SK-N-SH (cell line): ENCODE measurements around the gene EIPR1. TPM values are rescaled to one million over a fixed set of nuclear protein-coding genes. Genes with fewer than 3 reads are reported as not detected.
"Not testable (repeated sequence)": the region's sequence is repeated elsewhere in the genome, so short reads cannot be mapped to it uniquely, and the experiment has no call there.

Experiments
- CTCF ChIA-PET: fragments of 300-600, 350-600 bp; formaldehyde crosslinking; extraction: SDS; loops from one replicate; lab custom pipeline; 2021; lab: Yijun Ruan, JAX
- POLR2A ChIA-PET: fragments of 350-600 bp; sonication (Branson Sonifier 250); formaldehyde crosslinking; extraction: SDS; loops from one replicate; lab custom pipeline; 2020; ENCODE audit warnings: antibody characterized with exemption, inconsistent platforms; lab: Yijun Ruan, JAX
- DNase-seq: peaks from one replicate; pipeline ENCODE4 v3.0.0; 2012
- H2AFZ ChIP-seq: fragments of 200-600 bp; sonication (generic); 2 replicates; pipeline ENCODE4 v1.8.1; 2016; ENCODE audit warnings: antibody characterized with exemption, mild to moderate bottlenecking, low read depth
- H3F3A ChIP-seq: fragments of 200-600 bp; sonication (generic); replicated peaks from 2 replicates; pipeline ENCODE3; 2016; ENCODE audit warnings: antibody characterized with exemption, mild to moderate bottlenecking; ENCODE audit not compliant: insufficient read depth
- H3K27ac ChIP-seq, 2 experiments: fragments of 200-500 bp in 1 of 2; fragments of 200-600 bp in 1 of 2; sonication (Bioruptor generic) in 1 of 2; sonication (generic), shearing (Covaris generic) in 1 of 2; 2 replicates each; pipeline versions ENCODE4 v1.5.1 to v1.6.1; 2014 to 2016; ENCODE audit warnings: low read depth in 2 of 2, inconsistent platforms in 1 of 2, low read length in 1 of 2, mild to moderate bottlenecking in 1 of 2, mixed read lengths in 1 of 2
- H3K27me3 ChIP-seq: fragments of 200-600 bp; sonication (generic), shearing (Covaris generic); 2 replicates; pipeline ENCODE4 v1.6.1; 2016; ENCODE audit warnings: mixed run types; ENCODE audit not compliant: insufficient read depth
- H3K36me3 ChIP-seq, 2 experiments: fragments of 200-500 bp in 1 of 2; fragments of 200-600 bp in 1 of 2; sonication (Bioruptor generic) in 1 of 2; sonication (generic) in 1 of 2; replicated peaks in 1 of 2; 2 replicates each; pipeline versions ENCODE3 to v1.5.1; 2014 to 2016; ENCODE audit warnings: low read length in 1 of 2, mild to moderate bottlenecking in 1 of 2; ENCODE audit not compliant: insufficient read depth in 2 of 2, control insufficient read depth in 1 of 2
- H3K4me1 ChIP-seq, 2 experiments: fragments of 200-500 bp in 1 of 2; fragments of 200-600 bp in 1 of 2; sonication (Bioruptor generic) in 1 of 2; sonication (generic), shearing (Covaris generic) in 1 of 2; 2 replicates each; pipeline versions ENCODE4 v1.5.1 to v1.6.1; 2014 to 2016; ENCODE audit warnings: low read depth in 1 of 2, low read length in 1 of 2, mixed run types in 1 of 2; ENCODE audit not compliant: insufficient read depth in 2 of 2, control insufficient read depth in 1 of 2
- H3K4me2 ChIP-seq: fragments of 200-600 bp; sonication (generic), shearing (Covaris generic); 2 replicates; pipeline ENCODE4 v1.6.1; 2017; ENCODE audit warnings: mixed run types
- H3K4me3 ChIP-seq, 2 experiments: fragments of 200-500 bp in 1 of 2; fragments of 200-600 bp in 1 of 2; sonication (Bioruptor generic) in 1 of 2; sonication (generic), shearing (Covaris generic) in 1 of 2; 2 replicates each; pipeline versions ENCODE4 v1.5.1 to v1.8.1; 2014 to 2016; ENCODE audit warnings: low read depth in 2 of 2, inconsistent platforms in 1 of 2, low read length in 1 of 2, mild to moderate bottlenecking in 1 of 2, mixed read lengths in 1 of 2, moderate library complexity in 1 of 2
- H3K79me2 ChIP-seq: fragments of 200-600 bp; sonication (generic); 2 replicates; pipeline ENCODE4 v1.8.1; 2017; ENCODE audit warnings: mild to moderate bottlenecking; ENCODE audit not compliant: insufficient read depth
- H3K9ac ChIP-seq: fragments of 200-600 bp; sonication (generic); 2 replicates; pipeline ENCODE4 v1.6.1; 2017; ENCODE audit warnings: mixed run types
- H3K9me2 ChIP-seq: fragments of 200-600 bp; sonication (generic); 2 replicates; pipeline ENCODE4 v1.6.1; 2017; ENCODE audit warnings: mixed run types
- H3K9me3 ChIP-seq: fragments of 200-600 bp; sonication (generic); 2 replicates; pipeline ENCODE4 v1.6.1; 2017; ENCODE audit warnings: mixed run types, mild to moderate bottlenecking, moderate library complexity
- H4K20me1 ChIP-seq: fragments of 200-600 bp; sonication (generic); 2 replicates; pipeline ENCODE4 v1.6.1; 2017; ENCODE audit warnings: mild to moderate bottlenecking, mixed run types; ENCODE audit not compliant: insufficient read depth
- ELF1 ChIP-seq: IDR thresholded peaks from 2 replicates; pipeline ENCODE4 v1.4.0; 2012
- EP300 ChIP-seq, 2 experiments: IDR thresholded peaks; 2 replicates each; pipeline versions ENCODE4 v1.4.0 to v1.6.1; 2012; ENCODE audit warnings: borderline replicate concordance in 1 of 2, low read depth in 1 of 2, low read length in 1 of 2
- FOSL2 ChIP-seq: IDR thresholded peaks from 2 replicates; pipeline ENCODE4 v1.4.0; 2012; ENCODE audit warnings: low read depth, mild to moderate bottlenecking, moderate library complexity, borderline replicate concordance
- FOXM1 ChIP-seq: IDR thresholded peaks from 2 replicates; pipeline ENCODE4 v1.4.0; 2012; ENCODE audit warnings: low read depth, mild to moderate bottlenecking
- GATA2 ChIP-seq: sonication (generic); formaldehyde crosslinking; IDR thresholded peaks from 2 replicates; pipeline ENCODE4 v1.5.0; 2020; ENCODE audit warnings: mild to moderate bottlenecking, missing genetic modification reagents
- IRF3 ChIP-seq: fragments of 150-350 bp; IDR thresholded peaks from 2 replicates; pipeline ENCODE4 v1.6.1; 2016; ENCODE audit warnings: mild to moderate bottlenecking, low read depth, low read length
- JUND ChIP-seq: IDR thresholded peaks from 2 replicates; pipeline ENCODE4 v1.4.0; 2012
- MXI1 ChIP-seq: IDR thresholded peaks from 2 replicates; pipeline ENCODE4 v1.6.1; 2012; ENCODE audit warnings: mild to moderate bottlenecking, low read depth, low read length, improper control_type of control experiment
- NRF1 ChIP-seq: IDR thresholded peaks from 2 replicates; pipeline ENCODE4 v1.6.1; 2012; ENCODE audit warnings: low read depth, mild to moderate bottlenecking, low read length
- POLR2AphosphoS5 ChIP-seq: IDR thresholded peaks from 2 replicates; pipeline ENCODE4 v1.6.1; 2012; ENCODE audit warnings: low read depth, low read length
- RCOR1 ChIP-seq: fragments of 150-350 bp; IDR thresholded peaks from 2 replicates; pipeline ENCODE4 v1.6.1; 2017; ENCODE audit warnings: antibody characterized with exemption, low read length
- RFX5 ChIP-seq: IDR thresholded peaks from 2 replicates; pipeline ENCODE4 v1.6.1; 2012; ENCODE audit warnings: mild to moderate bottlenecking, improper control_type of control experiment, low read length
- USF2 ChIP-seq: fragments of 150-350 bp; IDR thresholded peaks from 2 replicates; pipeline ENCODE4 v1.6.1; 2017; ENCODE audit warnings: antibody characterized with exemption, low read length, low read depth, borderline replicate concordance
- YY1 ChIP-seq: IDR thresholded peaks from 2 replicates; pipeline ENCODE4 v1.4.0; 2012; ENCODE audit warnings: low read depth, mild to moderate bottlenecking
- ZBTB33 ChIP-seq: IDR thresholded peaks from 2 replicates; pipeline ENCODE4 v1.4.0; 2012; ENCODE audit warnings: low read depth, borderline replicate concordance
- WGBS: methylation state at CpG from one replicate; pipeline ENCODE4 v1.1.6; 2017; ENCODE audit warnings: low lambda C conversion rate; 5-methylcytosine and 5-hydroxymethylcytosine counted together
- polyA plus RNA-seq, 3 experiments: library from polyadenylated mRNA; depleted of rRNA; stranded (reverse); fragments of >200 nt; gene quantifications; 2 replicates each; pipeline ENCODE4 v1.2.3, GENCODE V29; 2012
- TF ChIP-seq, protein P1 (sequence below): IDR thresholded peaks from 2 replicates; pipeline ENCODE4 v1.4.0; 2012; ENCODE audit warnings: low read depth, borderline replicate concordance

Gene EIPR1
- polyA plus RNA-seq, 1 of the 3 experiments (the other 2 are of a cell fraction), result 85.9 TPM

GRCh38 chr2:3376821-3377220 is 797 bp downstream of the EIPR1 start:
- peak overlapping the region; percentile 80 for H3K9ac ChIP-seq
- ChIA-PET CTCF (interaction anchor here (1.1 kb wide), 1 partner anchor 95 kb away, joined by 3 read pairs; no protein-coding TSS in a partner anchor), POLR2A (interaction anchor here (1.4 kb wide), 1 partner anchor 1051 kb away, joined by 5 read pairs; no protein-coding TSS in a partner anchor)
- peak overlapping the region; percentile 63 to 84 for H3K27ac ChIP-seq
- peaks cover 6 to 13% of the 10 kb centered on the region in 2 experiments for H3K36me3 ChIP-seq
- H3K27me3 ChIP-seq, result no peaks in the 10 kb centered on the region
- H3K4me2 ChIP-seq, result peak overlapping the region; percentile 79
- peaks cover 0 to 27% of the 10 kb centered on the region in 2 experiments; a peak in 2 of 4 replicates for H3K4me1 ChIP-seq
- H3K9me2 ChIP-seq, result no peaks in the 10 kb centered on the region
- H3K4me3 ChIP-seq, result peak overlapping the region; percentile 93 to 100
- no peaks in the 10 kb centered on the region for H3K9me3 ChIP-seq
- H4K20me1 ChIP-seq, result no peaks in the 10 kb centered on the region
- H3K79me2 ChIP-seq, result peaks cover 72% of the 10 kb centered on the region
- peaks cover 12% of the 10 kb centered on the region for H3F3A ChIP-seq
- H2AFZ ChIP-seq, result peak overlapping the region; percentile 71
- TF ChIP-seq FOSL2 (no peak), JUND (no peak), POLR2AphosphoS5 (no peak), ELF1 (no peak), NRF1 (no peak), RCOR1 (no peak), MXI1 (no peak)
- TF ChIP-seq, protein P1, sequence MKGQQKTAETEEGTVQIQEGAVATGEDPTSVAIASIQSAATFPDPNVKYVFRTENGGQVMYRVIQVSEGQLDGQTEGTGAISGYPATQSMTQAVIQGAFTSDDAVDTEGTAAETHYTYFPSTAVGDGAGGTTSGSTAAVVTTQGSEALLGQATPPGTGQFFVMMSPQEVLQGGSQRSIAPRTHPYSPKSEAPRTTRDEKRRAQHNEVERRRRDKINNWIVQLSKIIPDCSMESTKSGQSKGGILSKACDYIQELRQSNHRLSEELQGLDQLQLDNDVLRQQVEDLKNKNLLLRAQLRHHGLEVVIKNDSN, result no peak
- TF ChIP-seq, all 33 proteins: peak for 0
- 32% methylated on average over 6 of the region's 6 CpGs for WGBS
- no peak for DNase-seq

- H2AFZ ChIP-seq, H3K27me3 ChIP-seq, H3K36me3 ChIP-seq, H3K9ac ChIP-seq, POLR2A ChIA-PET, H3K9me2 ChIP-seq, DNase-seq, H3K4me2 ChIP-seq, H3K9me3 ChIP-seq, H3F3A ChIP-seq, H4K20me1 ChIP-seq, H3K27ac ChIP-seq, H3K4me1 ChIP-seq, CTCF ChIA-PET, H3K4me3 ChIP-seq: not testable (repeated sequence)
- H3K79me2 ChIP-seq, result peaks cover 73% of the 10 kb centered on the region
- 85% methylated on average over 30 of the region's 34 CpGs for WGBS
Measured at GRCh38 chr2:3369340-3370181, 8.1 kb downstream of the EIPR1 start.

DNA sequence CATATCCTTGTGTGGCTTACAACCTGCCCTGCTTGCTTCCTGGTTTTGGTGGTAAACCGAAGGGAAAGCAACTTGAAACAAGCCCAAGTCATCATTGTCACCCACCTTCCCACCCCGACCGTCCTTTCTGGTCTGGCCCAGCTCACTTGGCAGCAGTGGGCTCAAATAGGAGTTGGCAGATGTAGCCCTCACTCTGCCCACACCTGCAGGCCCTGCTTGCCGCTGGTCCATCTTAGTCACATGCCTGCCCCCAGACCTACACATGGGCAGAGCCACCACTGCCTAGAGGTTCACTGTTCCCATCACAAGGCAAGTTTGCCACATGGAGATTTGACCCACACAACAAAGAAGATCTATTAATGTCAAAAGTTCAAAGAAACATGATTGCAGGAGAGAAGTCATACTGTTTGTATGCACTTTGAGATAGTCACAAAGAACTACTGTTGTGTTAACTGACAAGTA is 9.3 kb downstream of the EIPR1 start:
- no peak overlapping the region for H3K9ac ChIP-seq
- H2AFZ ChIP-seq, result no peak overlapping the region
- ChIA-PET POLR2A (no interaction called here), CTCF (no interaction called here)
- H3K9me3 ChIP-seq, result no peaks in the 10 kb centered on the region
- no peak for DNase-seq
- no peaks in the 10 kb centered on the region; the same call in 1 of the 2 replicates for H4K20me1 ChIP-seq
- H3K79me2 ChIP-seq, result peaks cover 82% of the 10 kb centered on the region
- no peaks in the 10 kb centered on the region for H3K9me2 ChIP-seq
- H3K27ac ChIP-seq, result no peak overlapping the region
- H3K4me1 ChIP-seq, result peaks cover 0 to 2% of the 10 kb centered on the region in 2 experiments; a peak in 1 of 4 replicates
- H3F3A ChIP-seq, result no peaks in the 10 kb centered on the region
- H3K36me3 ChIP-seq, result peaks cover 0 to 5% of the 10 kb centered on the region in 2 experiments
- WGBS, result 100% methylated on average over 4 of the region's 4 CpGs
- H3K27me3 ChIP-seq, result no peaks in the 10 kb centered on the region
- H3K4me3 ChIP-seq, result no peak overlapping the region
- H3K4me2 ChIP-seq, result no peak overlapping the region
- TF ChIP-seq RFX5 (no peak), GATA2 (CRISPR knock-in tag) (no peak), RCOR1 (no peak), JUND (no peak), USF2 (no peak), FOXM1 (no peak), IRF3 (no peak), YY1 (no peak), ZBTB33 (no peak), ELF1 (no peak), EP300 (IDR thresholded peaks at IDR 0.05; ENCODE audit: borderline replicate concordance in 1 of 2, low read depth in 1 of 2, low read length in 1 of 2) (no peak)
